C4-2B (cell line): ENCODE results near the gene IRF7.

Experiments
- H3K27ac ChIP-seq: fragments of 450-650 bp; 2 replicates; pipeline ENCODE4 v1.5.1; 2017
- CTCF ChIP-seq: fragments of 450-650 bp; conservative IDR thresholded peaks from 2 replicates; pipeline ENCODE4 v1.5.1; 2017; ENCODE audit warnings: mild to moderate bottlenecking
- ZFX ChIP-seq: fragments of 450-650 bp; IDR thresholded peaks from 2 replicates; pipeline ENCODE4 v1.6.1; 2017

Gene IRF7

GRCh38 chr11:573146-573759, 42.5 kb downstream of the IRF7 start:
- TF ChIP-seq ZFX, result no peak
- no peak overlapping the region for H3K27ac ChIP-seq

- TF ChIP-seq CTCF (no peak), ZFX (no peak)
- no peak overlapping the region for H3K27ac ChIP-seq
Measured at GRCh38 chr11:571802-572185, 44.0 kb downstream of the IRF7 start.

GRCh38 chr11:569158-569885, 46.4 kb downstream of the IRF7 start:
- peak overlapping the region; percentile 90 for H3K27ac ChIP-seq
- TF ChIP-seq CTCF (no peak), ZFX (no peak)

- TF ChIP-seq ZFX (peak; percentile 32; the same call in 1 of the 2 replicates), CTCF (no peak)
- peak overlapping the region; percentile 90 for H3K27ac ChIP-seq
Measured at GRCh38 chr11:568306-569157, 47.2 kb downstream of the IRF7 start.

- no peak for TF ChIP-seq CTCF
- TF ChIP-seq ZFX, result no peak
- peak overlapping the region; percentile 90 for H3K27ac ChIP-seq
Measured at GRCh38 chr11:567629-568292, 48.0 kb downstream of the IRF7 start.

GRCh38 chr11:567011-567628, 48.6 kb downstream of the IRF7 start:
- no peak for TF ChIP-seq ZFX
- no peak for TF ChIP-seq CTCF
- no peak overlapping the region; the same call in 1 of the 2 replicates for H3K27ac ChIP-seq

- no peak for TF ChIP-seq CTCF
- no peak for TF ChIP-seq ZFX
- no peak overlapping the region for H3K27ac ChIP-seq
Measured at GRCh38 chr11:565921-566509, 49.7 kb downstream of the IRF7 start.
